Astrocyte of the cerebellum (primary cell): ENCODE data around the gene ATXN7L2.

Source experiments
- DNase-seq: peaks from one replicate; pipeline ENCODE4 v3.0.0-alpha.2; 2011; ENCODE audit warnings: low read depth
- H3K4me3 ChIP-seq: 2 replicates; pipeline ENCODE4 v1.5.1; 2011; ENCODE audit warnings: mild to moderate bottlenecking, low read depth, low read length, moderate library complexity
- CTCF ChIP-seq: IDR thresholded peaks from 2 replicates; pipeline ENCODE4 v1.5.1; 2012; ENCODE audit warnings: low read length, low read depth, moderate library complexity, mild to moderate bottlenecking; ENCODE audit errors: missing control alignments
- in situ Hi-C: cut with HindIII; loops from 2 replicates; pipeline ENCODE4 v1.10.0; 2017; ENCODE audit warnings: low sequenced_read_pairs

The ATXN7L2 gene

DNA sequence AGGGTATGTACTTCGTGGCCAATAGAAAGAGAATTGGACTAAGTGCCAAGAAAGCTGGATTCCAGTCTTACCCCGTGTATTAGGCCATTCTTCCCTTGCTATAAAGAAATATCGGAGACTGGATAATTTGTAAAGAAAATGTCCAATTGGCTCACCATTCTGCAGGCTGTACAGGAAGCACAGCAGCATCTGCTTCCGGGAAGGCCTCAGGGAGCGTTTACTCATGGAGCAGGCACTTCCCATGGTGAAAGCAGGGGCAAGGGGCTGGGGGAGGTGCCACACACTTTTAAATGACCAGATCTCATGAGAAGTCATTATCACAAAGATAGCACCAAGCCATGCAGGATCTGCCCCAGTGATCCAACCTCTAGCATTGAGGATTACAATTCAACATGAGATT lies 33.6 kb downstream of the ATXN7L2 start:
- no peak for DNase-seq
- H3K4me3 ChIP-seq, result no peak overlapping the region
- in situ Hi-C loops, result no loop called here
- TF ChIP-seq CTCF, result no peak

- no peak for DNase-seq
- H3K4me3 ChIP-seq, result no peak overlapping the region
- in situ Hi-C loops, result no loop called here
- TF ChIP-seq CTCF, result no peak
These were observed 37.6 kb downstream of the ATXN7L2 start for GRCh38 chr1:109521002-109521951.

DNA sequence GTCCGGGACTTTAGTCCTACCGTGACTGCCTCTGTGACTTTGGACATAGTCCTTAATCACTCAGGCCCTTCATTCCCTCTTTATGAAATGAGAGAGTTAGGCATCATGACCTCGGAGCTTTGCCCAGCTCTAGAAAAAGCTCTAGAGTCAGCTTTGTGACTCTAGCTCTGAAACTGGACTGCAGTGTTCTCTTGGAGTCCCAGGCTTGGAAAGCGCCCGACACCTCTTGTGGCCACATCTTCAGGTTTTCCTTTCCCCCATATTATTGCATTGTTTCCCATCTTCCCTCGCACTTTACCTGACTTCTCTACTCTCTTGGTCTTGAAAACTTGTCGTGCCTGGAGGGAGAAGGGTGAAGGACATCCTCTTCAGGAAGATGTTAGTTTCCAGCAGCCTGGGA lies 38.3 kb downstream of the ATXN7L2 start:
- in situ Hi-C loops, result no loop called here

DNA sequence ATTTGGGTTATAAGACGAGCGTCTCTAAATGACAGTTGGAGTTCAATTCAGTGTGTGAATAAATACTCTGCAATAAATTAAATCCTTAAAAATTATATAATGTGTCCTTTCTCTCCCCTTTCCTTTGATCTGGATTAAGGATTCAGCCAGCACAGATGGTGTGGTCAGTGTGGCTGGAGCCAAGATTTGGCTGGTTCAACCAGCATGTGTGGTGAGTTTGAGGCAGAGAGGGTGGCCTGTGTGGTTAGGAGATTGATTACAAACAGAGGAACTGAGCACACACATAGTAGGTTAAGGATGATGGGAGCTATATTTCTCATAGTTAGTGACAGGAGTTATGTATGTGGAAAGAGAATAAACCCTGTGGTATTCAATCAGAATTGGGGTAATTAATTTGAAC lies 40.0 kb downstream of the ATXN7L2 start:
- DNase-seq, result peak; percentile 60
- in situ Hi-C loops, result no loop called here

More for the DNA sequence above, 38.3 kb downstream of the ATXN7L2 start:
- no peak for DNase-seq
- H3K4me3 ChIP-seq, result no peak overlapping the region
- TF ChIP-seq CTCF, result no peak

GRCh38 chr1:109527098-109527811 lies 43.5 kb downstream of the ATXN7L2 start:
- in situ Hi-C loops, result no loop called here
- DNase-seq, result no peak
- no peak for TF ChIP-seq CTCF
- H3K4me3 ChIP-seq, result no peak overlapping the region

More for the DNA sequence above, 40.0 kb downstream of the ATXN7L2 start:
- TF ChIP-seq CTCF, result no peak
- no peak overlapping the region for H3K4me3 ChIP-seq

DNA sequence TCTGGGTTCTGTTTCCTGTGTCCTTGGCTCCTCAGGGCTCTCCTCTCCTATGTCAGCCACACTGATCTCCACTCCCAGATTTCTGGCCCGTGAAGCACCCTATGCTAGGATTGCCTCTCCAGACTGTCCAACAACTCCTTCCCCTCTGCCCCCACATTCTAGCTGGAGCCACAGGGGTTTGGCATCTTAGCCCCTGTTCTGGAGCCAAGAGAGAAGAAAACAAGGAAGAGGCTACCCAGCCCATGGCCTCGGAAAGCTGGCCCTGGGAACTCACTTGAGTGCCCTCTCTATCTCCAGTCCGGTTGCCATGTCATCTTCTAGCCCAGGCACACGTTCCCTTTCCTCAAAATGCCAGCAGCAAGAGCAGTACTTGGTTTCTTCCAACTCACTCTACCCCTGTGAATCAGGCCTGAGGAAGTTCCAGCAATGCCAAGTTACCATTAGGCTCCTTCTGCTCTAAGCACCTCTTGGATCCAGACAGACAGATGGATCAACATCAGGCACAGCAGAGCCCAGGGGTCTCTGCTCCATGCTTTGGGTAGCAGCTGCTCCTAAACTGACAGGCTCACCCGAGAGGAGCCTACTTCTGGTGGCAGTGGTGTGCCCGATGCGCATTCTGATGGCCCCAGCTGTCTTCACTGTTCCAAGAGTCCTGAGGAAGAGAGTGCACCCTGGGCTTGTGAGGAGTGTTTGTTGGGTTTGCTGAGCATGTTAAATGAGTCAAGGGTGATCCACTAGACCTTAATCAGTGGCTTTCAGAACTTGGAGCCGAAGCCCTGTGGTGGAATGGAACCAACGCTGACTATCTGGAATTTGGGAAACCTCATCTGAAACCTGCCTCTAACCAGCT lies 44.4 kb downstream of the ATXN7L2 start:
- TF ChIP-seq CTCF, result no peak
- no peak for DNase-seq
- in situ Hi-C loops, result no loop called here
- H3K4me3 ChIP-seq, result no peak overlapping the region
